BLaER1 treated with 17β-estradiol and CSF1 and Interleukin-3, amounts not matched to agents 10 nM and 100 nM (cell line): ENCODE measurements around the gene MAPK1.
"Not testable (repeated sequence)": the region's sequence is repeated elsewhere in the genome, so short reads cannot be mapped to it uniquely, and the experiment has no call there.

Source experiments
- H3K27ac ChIP-seq, 11 experiments: shearing (Covaris generic); formaldehyde crosslinking; 2 replicates each; pipeline ENCODE4 v1.8.1; 2022
- H3K27me3 ChIP-seq, 11 experiments: shearing (Covaris generic); formaldehyde crosslinking; 2 replicates each; pipeline ENCODE4 v1.8.1; 2022
- H3K36me3 ChIP-seq, 11 experiments: shearing (Covaris generic); formaldehyde crosslinking; 2 replicates each; pipeline ENCODE4 v1.8.1; 2022
- H3K4me1 ChIP-seq, 10 experiments: shearing (Covaris generic); formaldehyde crosslinking; 2 replicates each; pipeline ENCODE4 v1.8.1; 2022
- H3K4me2 ChIP-seq, 11 experiments: shearing (Covaris generic); formaldehyde crosslinking; 2 replicates each; pipeline ENCODE4 v1.8.1; 2022
- H3K4me3 ChIP-seq, 10 experiments: shearing (Covaris generic); formaldehyde crosslinking; 2 replicates each; pipeline ENCODE4 v1.8.1; 2022
- H3K9ac ChIP-seq, 11 experiments: shearing (Covaris generic); formaldehyde crosslinking; 2 replicates each; pipeline ENCODE4 v1.8.1; 2022
- H3K9me3 ChIP-seq, 11 experiments: shearing (Covaris generic); formaldehyde crosslinking; replicated peaks in 1 of 11; 2 replicates each; pipeline ENCODE4 v1.8.1; 2022
- H4K20me1 ChIP-seq, 11 experiments: shearing (Covaris generic); formaldehyde crosslinking; 2 replicates each; pipeline ENCODE4 v1.8.1; 2022
- Cebpa-rat ChIP-seq, 11 experiments: shearing (Covaris generic); IDR thresholded peaks; 2 replicates each; pipeline ENCODE4 v1.8.1; 2022

Gene MAPK1

GRCh38 chr22:21856197-21856596, 11.2 kb downstream of the MAPK1 start:
- no peak overlapping the region for H3K9ac ChIP-seq
- H3K27me3 ChIP-seq = no peaks in the 10 kb centered on the region
- peaks cover 86 to 100% (median 98%) of the 10 kb centered on the region in 11 experiments for H4K20me1 ChIP-seq
- H3K36me3 ChIP-seq = peaks cover 16 to 66% (median 37%) of the 10 kb centered on the region in 11 experiments
- no peak overlapping the region for H3K4me3 ChIP-seq
- peaks cover 0 to 21% (median 14%) of the 10 kb centered on the region in 11 experiments; a peak in 12 of 22 replicates for H3K9me3 ChIP-seq
- H3K27ac ChIP-seq = peak overlapping the region in 1 of 11 experiments; percentile 6; a peak in 1 of 22 replicates
- peak overlapping the region in 8 of 11 experiments; percentile 31 to 96 (median 68); a peak in 16 of 22 replicates for H3K4me2 ChIP-seq
- H3K4me1 ChIP-seq = peaks cover 34 to 66% (median 50%) of the 10 kb centered on the region in 10 experiments
- no peak for TF ChIP-seq Cebpa-rat (IDR thresholded peaks at IDR 0.05)

DNA sequence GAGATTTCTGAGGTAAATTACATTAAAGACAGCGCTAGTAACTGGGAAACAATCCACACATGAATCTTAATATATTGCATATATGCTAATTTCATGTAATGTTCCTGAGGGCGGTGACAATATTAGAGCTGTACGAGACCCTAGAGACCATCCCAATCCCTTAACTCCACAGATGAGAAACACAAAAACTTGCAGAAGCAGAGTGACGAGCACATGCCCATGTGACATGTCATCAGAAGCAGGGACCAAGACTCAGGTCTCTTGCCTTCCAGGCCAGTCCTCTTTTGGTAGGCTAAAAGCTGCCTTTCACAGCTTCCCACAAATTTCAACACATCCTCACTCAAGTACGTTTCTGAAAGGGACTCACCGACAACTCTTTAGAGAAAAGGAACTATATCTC, 11.8 kb downstream of the MAPK1 start:
- peak overlapping the region in 8 of 11 experiments; percentile 31 to 96 (median 68); a peak in 14 of 22 replicates for H3K4me2 ChIP-seq
- no peak overlapping the region; a peak in 1 of 22 replicates for H3K9ac ChIP-seq
- peaks cover 80 to 100% (median 92%) of the 10 kb centered on the region in 11 experiments for H4K20me1 ChIP-seq
- H3K4me1 ChIP-seq = peaks cover 29 to 61% (median 44%) of the 10 kb centered on the region in 10 experiments
- H3K9me3 ChIP-seq = peaks cover 0 to 26% (median 15%) of the 10 kb centered on the region in 11 experiments; a peak in 13 of 22 replicates
- no peak overlapping the region for H3K4me3 ChIP-seq
- no peaks in the 10 kb centered on the region for H3K27me3 ChIP-seq
- peaks cover 16 to 72% (median 37%) of the 10 kb centered on the region in 11 experiments for H3K36me3 ChIP-seq
- 0 out of 22 replicates have a peak overlapping the region, but pooled peaks of 1 of the 11 experiments have one; percentile 6 for H3K27ac ChIP-seq
- TF ChIP-seq Cebpa-rat (IDR thresholded peaks at IDR 0.05) = no peak

DNA sequence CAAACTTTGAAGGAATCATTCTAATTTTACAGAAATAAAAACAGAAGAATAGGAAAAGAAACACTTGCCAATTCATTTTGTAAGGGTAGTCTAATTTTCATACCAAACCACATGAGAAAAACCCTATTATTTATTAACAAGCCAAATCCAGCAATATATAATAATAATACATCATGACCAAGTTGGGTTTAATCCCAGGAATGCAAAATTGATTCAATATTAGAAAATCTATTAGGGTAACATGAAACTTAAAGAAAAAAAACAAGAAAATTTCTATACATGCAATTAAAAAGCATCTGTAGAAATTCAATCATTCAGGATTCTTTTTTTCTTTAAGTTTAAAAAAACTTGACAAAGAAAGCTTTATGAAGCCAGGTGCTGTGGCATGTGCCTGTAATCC, 16.8 kb downstream of the MAPK1 start:
- Histone ChIP-seq H3K4me3 (no peak overlapping the region), H3K4me1 (peaks cover under 1 to 27% (median 2%) of the 10 kb centered on the region in 10 experiments; a peak in 16 of 20 replicates), H3K36me3 (peaks cover 16 to 81% (median 64%) of the 10 kb centered on the region in 11 experiments), H3K9me3 (peaks cover 0 to 73% (median 49%) of the 10 kb centered on the region in 11 experiments; a peak in 20 of 22 replicates), H3K27ac (no peak overlapping the region), H3K27me3 (no peaks in the 10 kb centered on the region), H3K4me2 (no peak overlapping the region), H4K20me1 (peaks cover 47 to 100% (median 76%) of the 10 kb centered on the region in 11 experiments; a peak in 21 of 22 replicates), H3K9ac (no peak overlapping the region)
- no peak for TF ChIP-seq Cebpa-rat (IDR thresholded peaks at IDR 0.05)

GRCh38 chr22:21849489-21849888, 18.0 kb downstream of the MAPK1 start:
- H3K27ac ChIP-seq = no peak overlapping the region
- no peak overlapping the region for H3K4me2 ChIP-seq
- H3K4me1 ChIP-seq = peaks cover 0 to 23% (median 0%) of the 10 kb centered on the region in 10 experiments; a peak in 4 of 20 replicates
- no peak for TF ChIP-seq Cebpa-rat (IDR thresholded peaks at IDR 0.05)
- H3K9ac ChIP-seq = no peak overlapping the region
- no peak overlapping the region for H3K4me3 ChIP-seq
- peaks cover 46 to 100% (median 76%) of the 10 kb centered on the region in 11 experiments; a peak in 21 of 22 replicates for H4K20me1 ChIP-seq
- peaks cover 18 to 89% (median 69%) of the 10 kb centered on the region in 11 experiments for H3K36me3 ChIP-seq
- H3K27me3 ChIP-seq = no peaks in the 10 kb centered on the region
- peaks cover 0 to 73% (median 49%) of the 10 kb centered on the region in 11 experiments; a peak in 20 of 22 replicates for H3K9me3 ChIP-seq

- not testable (repeated sequence) for H3K27me3 ChIP-seq, H3K9ac ChIP-seq, H3K4me2 ChIP-seq, H3K27ac ChIP-seq, H3K4me3 ChIP-seq
- Histone ChIP-seq H4K20me1 (peaks cover 44 to 100% (median 76%) of the 10 kb centered on the region in 11 experiments; a peak in 21 of 22 replicates), H3K36me3 (peaks cover 27 to 90% (median 72%) of the 10 kb centered on the region in 11 experiments), H3K9me3 (peaks cover 0 to 70% (median 49%) of the 10 kb centered on the region in 11 experiments; a peak in 20 of 22 replicates), H3K4me1 (peaks cover 0 to 17% (median 0%) of the 10 kb centered on the region in 10 experiments; a peak in 4 of 20 replicates)
These were observed 19.4 kb downstream of the MAPK1 start for GRCh38 chr22:21848057-21848456.

DNA sequence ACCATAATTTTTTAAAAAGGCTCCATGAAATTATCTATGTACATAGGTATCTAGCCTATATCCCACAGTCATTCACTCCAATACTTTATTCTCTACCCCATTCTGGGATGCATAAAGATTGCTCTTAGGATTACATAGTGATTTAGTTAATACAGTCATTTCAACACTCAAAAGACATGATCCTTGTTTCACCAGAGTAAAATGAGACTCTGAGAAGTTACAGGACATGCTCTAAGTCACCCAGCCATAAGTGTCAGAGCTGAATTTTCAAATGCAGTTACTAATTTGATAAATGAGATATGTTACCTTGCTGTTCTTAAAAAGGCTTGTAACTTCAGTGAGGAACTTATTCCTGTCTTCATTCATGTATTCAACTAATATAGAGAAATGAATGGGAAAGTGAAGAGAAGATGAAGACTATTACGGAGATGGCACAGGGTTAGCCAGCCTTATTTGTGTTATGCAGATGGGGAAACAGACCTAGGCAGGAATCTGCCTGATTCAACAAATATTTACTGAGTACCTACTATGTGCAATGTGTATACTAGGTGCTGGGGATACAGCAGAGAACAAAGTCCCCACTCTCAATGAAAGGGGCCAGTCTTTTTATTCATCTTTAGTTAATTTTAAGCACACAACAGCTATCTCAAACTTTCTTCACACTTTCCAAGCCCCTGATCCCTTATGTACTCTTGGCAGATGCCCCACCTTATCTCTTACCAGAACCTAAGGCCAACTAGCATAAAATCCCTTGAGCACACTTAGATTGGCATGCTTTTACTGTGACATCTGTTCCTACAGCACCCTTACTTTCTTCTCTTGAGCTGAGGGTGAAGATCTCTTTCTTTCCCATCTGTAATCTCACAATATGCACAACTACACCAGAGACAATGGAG, 21.6 kb downstream of the MAPK1 start:
- peaks cover 0 to 17% (median 0%) of the 10 kb centered on the region in 10 experiments; a peak in 4 of 20 replicates for H3K4me1 ChIP-seq
- H3K4me2 ChIP-seq = 0 out of 22 replicates have a peak overlapping the region, but pooled peaks of 1 of the 11 experiments have one; percentile 4
- peak overlapping the region in 1 of 11 experiments; percentile 6; a peak in 2 of 22 replicates for H3K27ac ChIP-seq
- TF ChIP-seq Cebpa-rat (IDR thresholded peaks at IDR 0.05) = no peak
- no peak overlapping the region for H3K9ac ChIP-seq
- H3K27me3 ChIP-seq = no peaks in the 10 kb centered on the region
- H3K36me3 ChIP-seq = peaks cover 15 to 91% (median 64%) of the 10 kb centered on the region in 11 experiments
- peaks cover 41 to 100% (median 81%) of the 10 kb centered on the region in 11 experiments; a peak in 21 of 22 replicates for H4K20me1 ChIP-seq
- no peak overlapping the region for H3K4me3 ChIP-seq
- peaks cover 0 to 48% (median 39%) of the 10 kb centered on the region in 11 experiments; a peak in 20 of 22 replicates for H3K9me3 ChIP-seq

- H4K20me1 ChIP-seq = peaks cover 65 to 100% (median 99%) of the 10 kb centered on the region in 11 experiments
- H3K9ac ChIP-seq = no peak overlapping the region
These were observed 24.5 kb downstream of the MAPK1 start for GRCh38 chr22:21842946-21843345.

GRCh38 chr22:21841422-21841821, 26.0 kb downstream of the MAPK1 start:
- no peak for TF ChIP-seq Cebpa-rat (IDR thresholded peaks at IDR 0.05)
- peaks cover 69 to 100% (median 100%) of the 10 kb centered on the region in 11 experiments for H4K20me1 ChIP-seq
- no peaks in the 10 kb centered on the region for H3K27me3 ChIP-seq
- H3K4me2 ChIP-seq = no peak overlapping the region
- H3K36me3 ChIP-seq = peaks cover 15 to 53% (median 34%) of the 10 kb centered on the region in 11 experiments
- no peak overlapping the region for H3K4me3 ChIP-seq
- peaks cover 16 to 39% (median 26%) of the 10 kb centered on the region in 10 experiments for H3K4me1 ChIP-seq
- no peak overlapping the region for H3K27ac ChIP-seq
- no peak overlapping the region for H3K9ac ChIP-seq
- peaks cover 0 to 5% (median 0%) of the 10 kb centered on the region in 11 experiments; a peak in 2 of 22 replicates for H3K9me3 ChIP-seq

More at GRCh38 chr22:21842946-21843345, 24.5 kb downstream of the MAPK1 start:
- no peak overlapping the region for H3K4me3 ChIP-seq
- no peak overlapping the region for H3K4me2 ChIP-seq
- H3K27ac ChIP-seq = no peak overlapping the region
- H3K36me3 ChIP-seq = peaks cover 15 to 66% (median 47%) of the 10 kb centered on the region in 11 experiments
- peaks cover 0 to 20% (median 12%) of the 10 kb centered on the region in 11 experiments; a peak in 17 of 22 replicates for H3K9me3 ChIP-seq
- peaks cover 2 to 29% (median 11%) of the 10 kb centered on the region in 10 experiments for H3K4me1 ChIP-seq
- H3K27me3 ChIP-seq = no peaks in the 10 kb centered on the region
- TF ChIP-seq Cebpa-rat (IDR thresholded peaks at IDR 0.05) = no peak
